HCT116 (cell line): Measurements from ENCODE around the gene ARFGAP1. TPM values are rescaled to one million over a fixed set of nuclear protein-coding genes. Genes with fewer than 3 reads are reported as not detected.

Experiments
- ATAC-seq: fragments of 200-7000 bp; cut with Tn5 transposase; 2 replicates; pipeline ENCODE4 v1.9.1; 2020; ENCODE audit warnings: mild to moderate bottlenecking, moderate library complexity
- BruUV-seq: library from RNA; stranded (reverse); fragments of 400-500 nt; replicated peaks from 2 replicates; lab custom pipeline; 2021; lab: Mats Ljungman, UMichigan
- CTCF ChIA-PET: fragments of 300-600 bp; sonication (Branson Sonifier 250); formaldehyde crosslinking; loops from one replicate; lab custom pipeline; 2021; ENCODE audit warnings: antibody characterized with exemption; lab: Charles Lee
- POLR2A ChIA-PET: fragments of 300-600, 350-600 bp; sonication (Branson Sonifier 250); formaldehyde crosslinking; loops from one replicate; lab custom pipeline; 2021; ENCODE audit warnings: antibody characterized with exemption; lab: Charles Lee
- RAD21 ChIA-PET, 2 experiments: fragments of 300-600 bp; sonication (Branson Sonifier 250); formaldehyde crosslinking; loops; one replicate each; lab custom pipeline; 2023; ENCODE audit warnings: low total read pairs in 2 of 2; ENCODE audit not compliant: uncharacterized antibody in 2 of 2, unreplicated experiment in 2 of 2, low non-redundant PET in 1 of 2; lab: Charles Lee
- DNase-seq: peaks from one replicate; pipeline ENCODE4 v3.0.0-alpha.2; 2010; ENCODE audit warnings: low read depth, low spot score
- H2AFZ ChIP-seq: fragments of 200-600 bp; shearing (Covaris generic), sonication (generic); 2 replicates; pipeline ENCODE4 v1.6.1; 2017; ENCODE audit warnings: low read depth, mixed run types, mixed read lengths, antibody characterized with exemption, low read length; ENCODE audit not compliant: poor library complexity, severe bottlenecking
- H3K27ac ChIP-seq: 2 replicates; pipeline ENCODE4 v1.5.1; 2012; ENCODE audit warnings: low read depth, low read length
- H3K27me3 ChIP-seq: fragments of 200-600 bp; sonication (generic); 2 replicates; pipeline ENCODE4 v1.6.1; 2016; ENCODE audit warnings: mixed run types, low read length, mixed read lengths; ENCODE audit not compliant: insufficient read depth
- H3K36me3 ChIP-seq, 2 experiments: fragments of 200-500 bp in 1 of 2; fragments of 200-600 bp in 1 of 2; sonication (Bioruptor generic) in 1 of 2; sonication (generic) in 1 of 2; 2 replicates each; pipeline versions ENCODE4 v1.5.1 to v1.6.1; 2014 to 2016; ENCODE audit warnings: low read length in 2 of 2, inconsistent platforms in 1 of 2, mixed read lengths in 1 of 2, mixed run types in 1 of 2; ENCODE audit not compliant: insufficient read depth in 2 of 2, control insufficient read depth in 1 of 2
- H3K4me1 ChIP-seq, 2 experiments: fragments of 200-600 bp in 1 of 2; sonication (generic) in 1 of 2; 2 replicates each; pipeline versions ENCODE4 v1.5.1 to v1.6.1; 2012 to 2017; ENCODE audit warnings: low read length in 2 of 2, inconsistent platforms in 1 of 2, mild to moderate bottlenecking in 1 of 2, mixed read lengths in 1 of 2, mixed run types in 1 of 2, moderate library complexity in 1 of 2; ENCODE audit not compliant: insufficient read depth in 2 of 2, control insufficient read depth in 1 of 2
- H3K4me2 ChIP-seq: fragments of 200-600 bp; sonication (generic); 2 replicates; pipeline ENCODE4 v1.6.1; 2017; ENCODE audit warnings: mixed run types, low read length, mixed read lengths
- H3K4me3 ChIP-seq, 2 experiments: fragments of 200-600 bp in 1 of 2; sonication (generic) in 1 of 2; replicated peaks in 1 of 2; 2 replicates each; pipeline ENCODE4 v1.5.1; 2011 to 2016; ENCODE audit warnings: low read length in 2 of 2, control low read depth in 1 of 2, low read depth in 1 of 2, mild to moderate bottlenecking in 1 of 2, mixed read lengths in 1 of 2, mixed run types in 1 of 2
- H3K79me2 ChIP-seq: fragments of 200-600 bp; sonication (generic); 2 replicates; pipeline ENCODE4 v1.6.1; 2017; ENCODE audit warnings: mild to moderate bottlenecking, mixed run types, low read length, moderate library complexity, mixed read lengths; ENCODE audit not compliant: insufficient read depth
- H3K9ac ChIP-seq: fragments of 200-600 bp; sonication (generic); 2 replicates; pipeline ENCODE4 v1.6.1; 2016; ENCODE audit warnings: low read length, mixed read lengths
- H3K9me2 ChIP-seq: fragments of 200-600 bp; sonication (generic), shearing (Covaris generic); 2 replicates; pipeline ENCODE4 v1.6.1; 2017; ENCODE audit warnings: mixed run types, mild to moderate bottlenecking, moderate library complexity; ENCODE audit not compliant: insufficient read depth
- H3K9me3 ChIP-seq, 2 experiments: fragments of 200-500 bp in 1 of 2; fragments of 200-600 bp in 1 of 2; sonication (Bioruptor generic) in 1 of 2; sonication (generic) in 1 of 2; 2 replicates each; pipeline ENCODE4 v1.6.1; 2014 to 2017; ENCODE audit warnings: low read length in 2 of 2, mixed read lengths in 2 of 2, inconsistent platforms in 1 of 2, low read depth in 1 of 2, mild to moderate bottlenecking in 1 of 2, mixed run types in 1 of 2, moderate library complexity in 1 of 2; ENCODE audit not compliant: control insufficient read depth in 1 of 2, insufficient read depth in 1 of 2
- H4K20me1 ChIP-seq: fragments of 200-600 bp; sonication (generic), shearing (Covaris generic); 2 replicates; pipeline ENCODE4 v1.6.1; 2017; ENCODE audit warnings: mixed run types, mild to moderate bottlenecking, moderate library complexity; ENCODE audit not compliant: insufficient read depth
- ATF3 ChIP-seq: IDR thresholded peaks from 2 replicates; pipeline ENCODE4 v1.6.1; 2012
- CBX3 ChIP-seq: IDR thresholded peaks from 2 replicates; pipeline ENCODE4 v1.6.1; 2012; ENCODE audit warnings: low read depth
- CEBPB ChIP-seq: IDR thresholded peaks from 2 replicates; pipeline ENCODE4 v1.6.1; 2012; ENCODE audit warnings: low read depth
- CTCF ChIP-seq, 3 experiments: fragments of 200-600 bp in 1 of 3; sonication (generic) in 1 of 3; IDR thresholded peaks in 2 of 3; conservative IDR thresholded peaks in 1 of 3; 2 replicates each; pipeline ENCODE4 v1.5.1; 2012 to 2017; ENCODE audit warnings: low read depth in 2 of 3, low read length in 2 of 3, antibody characterized with exemption in 1 of 3, borderline replicate concordance in 1 of 3, control low read depth in 1 of 3, mild to moderate bottlenecking in 1 of 3, mixed read lengths in 1 of 3, mixed run types in 1 of 3, moderate library complexity in 1 of 3; ENCODE audit not compliant: insufficient read depth in 1 of 3
- EGR1 ChIP-seq: IDR thresholded peaks from 2 replicates; pipeline ENCODE4 v1.6.1; 2012; ENCODE audit warnings: low read depth
- ELF1 ChIP-seq: IDR thresholded peaks from 2 replicates; pipeline ENCODE4 v1.6.1; 2012; ENCODE audit warnings: low read depth, borderline replicate concordance
- EZH2phosphoT487 ChIP-seq: fragments of 200-600 bp; IDR thresholded peaks from 2 replicates; pipeline ENCODE4 v1.6.1; 2018; ENCODE audit warnings: antibody characterized with exemption, borderline replicate concordance
- FOSL1 ChIP-seq: IDR thresholded peaks from 2 replicates; pipeline ENCODE4 v1.6.1; 2012; ENCODE audit warnings: low read depth
- MAX ChIP-seq: IDR thresholded peaks from 2 replicates; pipeline ENCODE4 v1.6.1; 2012
- RAD21 ChIP-seq: IDR thresholded peaks from 2 replicates; pipeline ENCODE4 v1.6.1; 2012; ENCODE audit warnings: low read depth, mild to moderate bottlenecking
- REST ChIP-seq: IDR thresholded peaks from 2 replicates; pipeline ENCODE4 v1.6.1; 2012; ENCODE audit warnings: low read depth
- SP1 ChIP-seq: IDR thresholded peaks from 2 replicates; pipeline ENCODE4 v1.6.1; 2012; ENCODE audit warnings: low read depth
- SRF ChIP-seq: IDR thresholded peaks from 2 replicates; pipeline ENCODE4 v1.6.1; 2012; ENCODE audit warnings: low read depth
- YY1 ChIP-seq: IDR thresholded peaks from 2 replicates; pipeline ENCODE4 v1.6.1; 2011; ENCODE audit warnings: low read length, low read depth, moderate library complexity, mild to moderate bottlenecking; ENCODE audit not compliant: insufficient replicate concordance; ENCODE audit errors: extremely low read depth
- intact Hi-C: fragments of 100-400 bp; cut with micrococcal nuclease; formaldehyde crosslinking; loops from 2 replicates; pipeline ENCODE4 v1.10.0; 2022
- total RNA-seq: library from RNA; stranded (reverse); gene quantifications from one replicate; pipeline ENCODE4 v1.2.1, GENCODE V29; 2021; ENCODE audit not compliant: unreplicated experiment

Gene ARFGAP1
- total RNA-seq, 1 experiment from 2014 or later = 94.4 TPM

- no peaks in the 10 kb centered on the region for H3K27me3 ChIP-seq
- no peaks in the 10 kb centered on the region for H4K20me1 ChIP-seq
- intact Hi-C loops = no loop called here
- POLR2A ChIA-PET = no interaction called here
- H3K4me2 ChIP-seq = no peak overlapping the region
- H3K4me3 ChIP-seq = no peak overlapping the region
- no peak overlapping the region for H2AFZ ChIP-seq
- DNase-seq = no peak
- H3K9me3 ChIP-seq = no peaks in the 10 kb centered on the region
- H3K79me2 ChIP-seq = no peaks in the 10 kb centered on the region
- no peaks in the 10 kb centered on the region for H3K36me3 ChIP-seq
- RAD21 ChIA-PET = no interaction called here
- TF ChIP-seq EZH2phosphoT487 (no peak), MAX (no peak), SP1 (no peak), ATF3 (no peak), CBX3 (no peak), ELF1 (no peak), YY1 (no peak), REST (no peak), SRF (no peak), EGR1 (no peak), RAD21 (no peak), FOSL1 (no peak), CEBPB (no peak), CTCF (IDR thresholded peaks at IDR 0.05 in 2 of 3, conservative IDR thresholded peaks at IDR 0.05 in 1 of 3; ENCODE audit: borderline replicate concordance in 1 of 3, insufficient read depth in 1 of 3, low read depth in 2 of 3, low read length in 2 of 3) (no peak)
- H3K4me1 ChIP-seq = no peaks in the 10 kb centered on the region
- BruUV-seq = no TSS peak
- ATAC-seq = peak; percentile 35; the same call in 1 of the 2 replicates
- H3K27ac ChIP-seq = no peak overlapping the region
- no peak overlapping the region for H3K9ac ChIP-seq
- CTCF ChIA-PET = interaction anchor here (0.9 to 1.9 kb wide), 2 partner anchors 11 to 23 kb away, joined by 3 to 11 read pairs; partner anchors contain the start of gene BIRC7
- no peaks in the 10 kb centered on the region for H3K9me2 ChIP-seq
Observed at GRCh38 chr20:63246490-63247288, 25.9 kb upstream of the ARFGAP1 start.
